ENCODE data around the gene MPLKIP.
"Not testable (repeated sequence)": the region's sequence is repeated elsewhere in the genome, so short reads cannot be mapped to it uniquely, and the experiment has no call there.

MPLKIP gene

DNA sequence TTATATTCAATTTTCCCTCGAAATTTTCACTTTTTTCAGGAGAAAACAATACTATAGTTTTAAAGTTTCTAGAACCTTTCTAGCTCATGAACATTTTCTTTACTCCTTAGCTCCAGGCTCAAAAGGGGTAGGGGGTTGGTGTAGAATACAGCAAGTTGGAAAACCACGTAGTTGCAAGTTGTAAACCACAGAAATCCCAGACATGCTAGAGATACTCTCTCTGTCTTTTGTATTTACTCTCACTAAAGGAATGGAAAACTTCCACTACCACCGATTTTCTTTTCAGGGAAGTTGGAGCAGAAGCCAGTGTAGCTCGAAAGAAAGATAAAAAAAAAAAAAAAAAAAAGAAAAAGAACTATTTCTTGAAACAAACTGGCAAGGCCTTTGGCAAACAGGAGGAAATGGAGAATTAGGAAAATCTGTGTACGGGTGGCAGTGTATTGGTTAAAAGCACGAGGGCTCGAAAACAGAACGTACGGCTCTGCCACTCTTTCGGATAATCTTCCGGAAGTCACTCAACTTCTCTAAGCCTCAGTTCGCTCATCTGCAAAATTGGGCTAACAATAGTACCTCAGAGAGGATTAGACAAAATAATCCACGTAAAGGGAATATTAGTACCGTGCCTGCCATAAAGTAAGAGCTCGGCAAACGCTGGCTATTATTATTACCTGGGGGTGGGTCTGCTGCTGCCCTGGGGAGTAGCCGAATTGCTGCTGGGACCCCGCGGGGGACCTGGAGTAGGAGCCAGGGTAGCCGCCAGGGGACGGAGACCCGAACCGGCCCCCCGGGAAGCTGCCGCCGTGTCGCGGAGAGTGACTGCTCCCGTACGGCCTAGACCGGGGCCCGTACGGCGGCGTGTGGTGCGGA lies 628 bp downstream of the MPLKIP start:
- DNase-seq (ENCODE audit: low read depth) = no peak

DNA sequence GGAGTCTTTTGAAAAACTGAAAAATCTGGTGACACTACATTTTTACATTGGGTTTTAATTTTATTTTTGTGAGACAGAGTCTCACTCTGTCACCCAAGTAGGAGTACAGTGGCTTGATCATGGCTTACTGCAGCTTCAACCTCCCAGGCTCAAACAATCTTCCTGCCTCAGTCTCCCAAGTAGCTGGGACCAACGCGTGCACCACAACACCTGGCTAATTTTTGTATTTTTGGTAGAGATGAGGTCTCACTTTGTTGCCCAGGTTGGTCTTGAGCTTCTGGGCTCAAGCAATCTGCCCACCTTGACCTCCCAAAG lies 11.5 kb downstream of the MPLKIP start:
- DNase-seq (ENCODE audit: low read depth) = no peak

DNA sequence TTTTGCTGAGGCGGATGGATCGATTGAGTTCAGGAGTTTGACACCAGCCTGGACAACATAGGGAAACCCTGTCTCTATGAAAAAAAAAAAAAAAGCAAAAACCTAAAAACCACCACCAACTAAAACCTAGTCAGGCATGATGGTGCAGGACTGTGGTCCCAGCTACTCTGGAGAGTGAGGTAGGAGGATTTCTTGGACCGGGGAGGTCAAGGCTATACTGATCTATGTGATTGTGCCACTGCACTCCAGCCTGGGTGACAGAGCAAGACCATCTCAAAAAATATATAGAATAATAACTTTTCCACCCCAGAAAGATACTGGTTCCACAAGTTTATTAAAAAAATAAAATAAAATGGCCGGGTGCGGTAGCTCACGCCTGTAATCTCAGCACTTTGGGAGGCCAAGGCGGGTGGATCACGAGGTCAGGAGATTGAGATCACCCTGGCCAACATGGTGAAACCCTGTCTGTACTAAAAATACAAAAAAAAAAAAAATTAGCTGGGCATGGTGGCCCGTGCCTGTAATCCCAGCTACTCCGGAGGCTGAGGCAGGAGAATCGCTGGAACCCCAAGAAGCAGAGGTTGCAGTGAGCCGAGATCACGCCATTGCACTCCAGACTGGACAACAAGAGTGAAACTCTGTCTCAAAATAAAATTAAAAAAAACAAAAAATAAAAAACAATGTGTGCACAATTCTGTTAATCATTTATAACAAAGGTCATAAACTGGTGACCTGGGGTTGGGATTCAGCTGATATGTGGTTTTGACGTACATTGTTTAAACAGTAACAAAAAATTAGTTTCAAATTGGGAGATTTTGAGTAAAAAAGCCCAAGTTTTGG lies 12.1 kb downstream of the MPLKIP start:
- DNase-seq (ENCODE audit: low read depth) = not testable (repeated sequence)

DNA sequence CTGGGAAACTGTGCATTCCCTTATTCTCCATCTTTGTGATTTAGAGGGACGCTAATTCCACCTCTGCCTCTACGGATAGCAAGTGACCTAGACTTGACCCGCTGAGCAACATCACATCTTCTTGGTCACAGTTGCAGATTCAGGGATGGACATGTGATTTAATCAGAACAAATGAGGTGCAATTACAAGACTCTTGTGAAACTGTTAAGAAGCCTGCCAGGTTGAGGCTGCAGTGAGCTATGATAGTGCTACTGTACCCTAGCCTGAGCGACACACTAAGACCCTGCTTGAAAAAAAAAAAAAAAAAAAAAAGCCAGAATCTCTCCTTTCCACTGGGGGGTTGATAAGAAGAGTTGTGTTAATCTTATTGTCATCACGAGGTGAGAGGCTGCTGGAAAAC lies 14.4 kb downstream of the MPLKIP start:
- DNase-seq (ENCODE audit: low read depth) = no peak

DNA sequence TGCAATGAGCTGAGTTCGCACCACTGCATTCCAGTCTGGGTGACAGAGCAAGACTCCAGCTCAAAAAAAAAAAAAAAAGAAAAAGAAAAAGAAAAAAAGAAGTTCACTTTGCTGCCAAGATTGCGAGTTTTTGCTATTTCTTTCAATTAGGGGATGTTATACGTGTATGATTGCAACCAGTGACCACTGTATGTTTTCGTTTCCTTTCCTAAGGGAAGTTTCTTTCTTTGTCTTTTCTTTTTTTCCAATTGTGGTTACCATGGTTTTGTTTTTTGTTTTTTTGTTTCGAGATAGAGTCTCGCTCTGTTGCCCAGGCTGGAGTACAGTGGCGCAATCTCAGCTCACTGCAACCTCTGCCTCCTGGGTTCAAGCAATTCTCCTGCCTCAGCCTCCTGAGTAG lies 16.2 kb downstream of the MPLKIP start:
- not testable (repeated sequence) for DNase-seq (ENCODE audit: low read depth)

DNA sequence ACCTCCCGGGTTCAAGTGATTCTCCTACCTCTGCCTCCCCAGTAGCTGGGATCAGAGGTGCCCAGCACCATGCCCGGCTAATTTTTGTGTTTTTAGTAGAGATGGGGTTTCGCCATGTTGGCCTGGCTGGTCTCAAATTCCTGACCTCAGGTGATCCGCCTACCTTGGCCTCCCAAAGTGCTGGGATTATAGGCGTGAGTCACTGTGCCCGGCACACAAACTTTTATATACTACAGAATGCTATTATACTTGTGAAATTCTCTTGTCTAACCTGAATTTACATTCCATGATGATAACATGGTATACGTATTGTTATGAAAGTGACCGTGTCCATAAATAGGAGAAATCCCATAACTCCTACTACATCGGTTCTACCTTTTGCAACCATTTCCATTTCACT lies 17.2 kb downstream of the MPLKIP start:
- DNase-seq (ENCODE audit: low read depth) = not testable (repeated sequence)

DNA sequence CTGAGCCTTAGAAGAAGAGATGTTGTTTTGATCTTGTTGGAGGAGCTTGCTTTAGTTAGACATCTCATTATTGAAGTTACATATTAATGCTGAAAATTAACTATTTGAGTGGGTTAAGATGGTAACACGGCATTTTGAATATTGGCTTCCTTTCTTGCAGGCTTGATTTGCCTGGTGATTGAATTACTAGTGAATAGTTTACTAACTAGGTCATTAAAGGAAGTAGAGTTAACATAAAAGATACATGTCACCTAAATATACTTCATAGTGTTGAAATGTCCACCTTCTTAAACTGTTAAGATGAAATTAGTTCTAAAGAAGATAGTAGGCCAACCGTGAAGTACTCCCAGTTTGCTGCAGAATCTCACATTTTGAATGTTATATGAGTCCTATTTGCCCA lies 18.5 kb downstream of the MPLKIP start:
- DNase-seq (ENCODE audit: low read depth) = no peak

DNA sequence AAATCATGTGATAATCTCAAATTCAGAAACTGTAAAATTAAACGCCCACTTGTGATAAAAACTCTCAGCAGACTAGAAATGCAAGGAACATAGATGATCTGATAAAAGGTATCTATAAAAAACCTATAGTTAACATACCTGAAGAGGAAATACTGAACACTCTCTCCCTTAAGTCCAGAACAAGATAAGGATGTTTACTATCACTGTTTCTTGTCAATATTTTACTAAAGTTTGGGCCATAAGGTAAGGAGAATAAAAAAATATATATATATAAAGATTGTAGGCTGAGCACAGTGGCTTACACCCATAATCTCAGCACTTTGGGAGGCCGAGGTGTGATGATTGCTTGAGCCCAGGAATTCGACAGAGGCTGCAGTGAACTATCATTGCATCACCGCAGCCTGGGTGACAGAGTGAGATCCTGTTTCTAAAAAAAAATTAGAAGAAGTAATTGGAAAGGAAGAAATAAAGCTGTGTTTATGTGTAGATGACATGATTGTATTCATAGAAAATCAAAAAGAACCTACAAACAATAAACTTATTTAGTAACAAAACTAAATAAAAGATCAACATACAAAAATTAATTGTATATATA lies 28.4 kb downstream of the MPLKIP start:
- DNase-seq (ENCODE audit: low read depth) = no peak

DNA sequence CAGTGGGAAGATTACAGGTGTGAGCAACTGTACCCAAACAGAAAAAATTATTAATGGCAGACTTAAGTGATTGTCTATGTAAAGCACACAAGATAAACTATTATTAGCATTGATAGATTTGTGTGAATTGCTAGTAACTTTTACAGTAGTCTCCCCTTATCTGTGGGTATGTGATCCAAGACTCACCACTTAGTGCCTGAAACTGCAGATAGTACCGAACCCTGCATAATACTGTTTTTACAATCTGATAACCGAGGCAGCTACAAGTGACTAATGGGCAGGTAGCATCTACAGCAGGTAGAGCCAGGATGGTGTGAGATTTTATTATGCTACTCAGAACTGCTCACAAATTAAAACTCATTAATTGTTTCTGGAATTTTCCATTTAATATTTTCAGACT lies 31.5 kb downstream of the MPLKIP start:
- DNase-seq (ENCODE audit: low read depth) = no peak

DNA sequence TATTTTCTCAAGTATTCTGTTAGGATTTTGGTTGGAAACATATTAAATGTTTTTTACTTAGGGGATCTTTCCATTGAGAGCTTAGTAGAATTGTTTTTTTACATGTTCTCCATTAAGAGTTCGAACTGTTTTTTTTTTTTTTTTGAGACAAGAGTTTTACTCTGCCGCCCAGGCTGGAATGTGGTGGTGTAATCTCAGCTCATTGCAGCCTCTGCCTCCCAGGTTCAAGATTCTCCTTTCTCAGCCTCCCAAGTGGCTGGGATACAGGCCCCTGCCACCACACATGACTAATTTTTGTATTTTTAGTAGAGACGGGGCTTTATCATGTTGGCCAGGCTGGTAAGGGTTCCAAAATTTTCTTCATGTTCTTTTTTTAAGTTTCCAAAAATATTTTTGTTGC lies 33.2 kb downstream of the MPLKIP start:
- no peak for DNase-seq (ENCODE audit: low read depth)

DNA sequence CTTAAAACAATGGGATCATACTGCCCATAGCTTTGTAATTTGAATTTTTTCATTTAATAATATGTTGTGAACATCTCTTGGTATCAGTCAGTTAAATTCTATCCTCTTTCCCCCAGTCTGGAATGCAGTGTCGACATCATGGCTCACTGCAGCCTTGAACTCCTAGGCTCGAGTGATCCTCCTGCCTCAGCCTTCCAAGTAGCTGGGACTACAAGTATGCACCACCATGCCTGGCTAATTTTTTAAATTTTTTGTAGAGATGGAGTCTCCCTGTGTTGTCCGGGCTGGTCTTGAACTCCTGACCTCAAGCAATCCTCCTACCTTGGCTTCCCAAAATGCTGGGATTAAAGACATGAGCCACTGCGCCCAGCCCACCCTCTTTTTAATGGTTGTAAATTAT lies 34.6 kb downstream of the MPLKIP start:
- no peak for DNase-seq (ENCODE audit: low read depth)

DNA sequence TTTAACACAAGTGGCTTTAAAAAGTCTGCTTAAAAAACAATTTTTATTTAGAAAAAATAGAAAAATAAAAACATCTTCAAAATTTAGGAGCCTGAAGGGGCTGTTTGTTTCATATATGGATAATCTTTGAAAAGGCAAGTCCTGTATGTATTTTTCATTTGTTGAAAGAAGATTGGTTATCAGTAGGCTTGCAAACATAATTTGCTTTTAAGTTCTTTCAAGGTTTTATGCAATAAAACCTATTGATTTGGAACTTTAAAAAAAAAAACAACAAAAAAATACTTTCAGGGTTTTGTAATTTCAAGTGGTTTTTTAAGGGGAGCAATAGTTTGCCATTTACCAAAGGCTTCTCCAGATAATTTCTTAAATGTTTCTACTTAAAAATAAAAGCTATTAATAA lies 35.6 kb downstream of the MPLKIP start:
- no peak for DNase-seq (ENCODE audit: low read depth)

DNA sequence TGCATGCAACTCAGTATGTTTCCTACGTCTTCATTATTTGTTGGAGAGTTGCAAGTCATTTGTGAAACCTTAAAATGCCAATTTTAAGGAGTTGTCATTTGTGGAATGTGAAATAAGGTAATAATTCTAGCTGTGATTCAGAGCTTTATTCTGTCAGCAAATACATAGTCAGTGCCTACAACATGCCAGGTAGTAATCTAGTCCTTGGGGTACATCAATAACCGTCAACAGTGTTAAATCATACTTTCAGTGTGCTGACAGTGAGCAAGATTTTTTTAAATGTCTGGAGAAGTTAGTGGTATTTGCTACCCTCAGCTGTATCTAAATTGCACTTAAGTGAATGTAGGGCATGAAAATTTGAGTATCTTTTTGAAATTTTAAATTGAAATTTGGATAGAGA lies 36.7 kb downstream of the MPLKIP start:
- no peak for DNase-seq (ENCODE audit: low read depth)

DNA sequence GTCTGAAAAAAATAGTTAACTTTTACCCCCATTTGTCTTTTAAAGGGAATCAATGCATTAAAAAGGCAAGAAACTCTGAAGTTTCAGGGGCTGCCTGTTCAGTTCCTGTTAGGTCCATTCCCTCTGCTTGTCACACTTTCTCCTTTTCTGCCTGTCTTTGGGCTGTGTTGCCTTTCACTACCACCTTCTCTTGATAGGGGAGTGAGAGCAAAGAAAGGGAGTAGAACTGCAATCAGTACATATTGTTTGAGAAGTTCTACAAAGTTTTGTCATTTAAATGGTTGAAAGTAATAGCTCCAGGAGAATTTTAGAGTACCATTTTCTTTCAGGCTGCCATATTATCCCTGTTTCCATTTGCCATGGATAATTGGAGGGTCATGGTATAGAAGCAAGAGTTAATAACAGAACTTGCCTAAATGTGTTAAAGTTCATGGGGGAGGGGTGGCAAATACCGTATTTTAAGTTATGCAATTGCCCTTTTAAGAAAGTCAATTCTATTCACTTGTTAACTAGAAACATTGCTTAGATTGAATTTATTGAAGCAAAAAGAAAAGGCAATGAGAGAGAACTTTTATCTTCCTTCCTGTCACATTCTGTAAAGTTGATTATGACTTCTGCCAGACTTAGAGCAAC lies 38.6 kb downstream of the MPLKIP start:
- no peak for DNase-seq (ENCODE audit: low read depth)

DNA sequence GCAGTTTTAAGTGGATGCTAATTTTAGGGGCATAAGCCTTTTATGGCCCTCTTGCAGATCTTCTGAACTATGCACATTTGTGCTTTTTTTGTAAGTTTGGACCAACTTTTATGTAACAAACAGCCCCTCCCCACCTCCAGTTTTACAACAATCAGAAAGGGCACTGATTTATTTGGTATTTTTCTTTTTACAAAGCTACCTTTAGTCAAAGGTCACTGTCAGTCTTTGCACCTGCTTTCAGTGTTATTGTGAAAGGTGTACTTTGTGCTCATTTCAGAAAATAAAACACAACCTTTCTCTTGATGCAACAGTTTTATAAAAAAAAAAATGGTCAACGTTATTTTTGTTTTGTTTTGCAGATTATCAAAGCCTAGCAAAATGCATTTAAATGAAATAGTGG lies 39.2 kb downstream of the MPLKIP start:
- no peak for DNase-seq (ENCODE audit: low read depth)

DNA sequence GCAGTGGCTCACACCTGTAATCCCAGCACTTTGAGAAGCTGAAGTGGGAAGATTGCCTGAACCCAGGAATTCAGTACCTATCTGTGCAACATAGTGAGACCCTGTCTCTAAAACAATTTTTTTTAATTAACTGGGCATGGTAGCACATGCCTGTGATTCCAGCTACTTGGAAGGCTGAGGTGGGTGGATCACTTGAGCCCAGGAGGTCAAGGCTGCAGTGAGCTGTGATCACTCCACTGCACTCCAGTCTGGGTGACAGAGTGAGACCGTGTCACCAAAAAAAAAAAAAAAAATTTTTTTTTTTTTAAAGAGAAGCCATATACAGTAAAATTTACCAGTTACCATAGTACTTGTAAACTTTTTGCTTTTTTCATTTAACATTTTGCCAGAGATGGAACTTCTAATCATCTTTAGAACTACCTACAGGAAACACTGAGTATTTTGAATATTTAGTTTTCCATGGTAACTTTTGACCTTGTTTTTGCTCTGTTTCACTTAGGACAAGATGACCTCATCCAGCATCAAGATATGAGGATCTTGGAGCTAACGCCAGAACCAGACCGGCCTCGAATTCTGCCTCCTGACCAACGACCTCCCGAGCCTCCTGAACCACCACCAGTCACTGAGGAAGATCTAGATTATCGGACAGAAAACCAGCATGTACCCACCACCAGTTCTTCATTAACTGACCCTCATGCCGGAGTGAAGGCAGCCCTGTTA lies 40.6 kb downstream of the MPLKIP start:
- no peak for DNase-seq (ENCODE audit: low read depth)

DNA sequence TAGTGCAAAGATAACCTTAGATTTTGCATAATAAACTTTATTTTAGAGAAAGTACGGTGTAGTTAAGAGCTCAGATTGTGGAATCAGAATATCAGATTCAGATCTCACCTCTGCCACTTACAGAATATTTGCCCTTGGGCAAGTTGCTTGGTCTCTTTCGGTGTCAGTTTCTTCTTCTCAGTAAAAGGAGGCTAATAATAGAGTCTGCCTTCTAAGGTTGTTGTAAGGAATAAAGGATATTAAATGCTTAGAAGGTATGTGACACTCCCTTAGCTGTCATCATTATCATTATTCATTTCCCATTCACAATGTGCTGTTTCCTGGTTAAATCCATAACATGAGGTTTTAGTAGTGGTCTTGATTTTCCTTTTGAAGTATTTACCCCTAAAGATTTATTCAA lies 42.2 kb downstream of the MPLKIP start:
- no peak for DNase-seq (ENCODE audit: low read depth)

DNA sequence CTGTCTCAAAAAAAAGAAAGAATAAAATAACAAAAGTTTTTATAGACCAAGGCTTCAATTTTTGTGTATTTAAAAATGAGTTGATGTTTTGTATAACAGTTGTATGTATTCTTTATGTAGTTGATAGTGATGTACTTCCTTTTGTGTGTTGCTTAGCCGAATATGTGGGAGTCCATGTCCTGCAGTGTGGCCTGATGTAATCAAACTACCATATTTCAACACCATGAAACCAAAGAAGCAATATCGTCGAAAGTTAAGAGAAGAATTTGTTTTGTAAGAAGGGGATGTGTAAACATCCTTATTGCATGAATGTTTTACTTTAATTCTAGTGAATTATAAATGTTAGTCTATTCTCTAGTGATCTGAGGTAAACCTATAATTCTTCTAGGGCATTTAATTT lies 56.6 kb downstream of the MPLKIP start:
- DNase-seq (ENCODE audit: low read depth) = no peak

Data from stimulated activated CD8-positive, alpha-beta memory T cell treated with anti-CD3 and anti-CD28 coated beads, Interleukin-12 subunit alpha, Interleukin-12 subunit beta, amount 100 ng/mL, for 1 hour (primary cell).